ENCODE data around the gene PSMA5. TPM values are rescaled to one million over a fixed set of nuclear protein-coding genes. Genes with fewer than 3 reads are reported as not detected.

PSMA5 gene
- total and polyA plus RNA-seq, 2 of the 4 experiments (the other 2 are of a cell fraction): 75.5 to 107 TPM

GRCh38 chr1:109361649-109362048 is 64.6 kb downstream of the PSMA5 start:
- dilution Hi-C loops (cut with HindIII; ENCODE audit: low sequenced_read_pairs, unreplicated experiment) (no loop called here), intact Hi-C loops (cut with micrococcal nuclease) (loop anchor here (5.0 kb wide), 1 partner anchor 34 kb away; no protein-coding TSS in a partner anchor), in situ Hi-C loops (cut with MboI; ENCODE audit: low sequenced_read_pairs) (no loop called here)
- Histone ChIP-seq H2BK120ac (ENCODE audit: low read depth, low read length) (no peak overlapping the region), H3K27ac (ENCODE audit: insufficient read depth, low read length) (no peak overlapping the region; the same call in 1 of the 2 replicates), H4K8ac (ENCODE audit: low read depth in 2 of 2, low read length in 2 of 2) (peak overlapping the region in 1 of 2 experiments; percentile 57; a peak in 1 of 4 replicates), H3K4me2 (ENCODE audit: low read depth, low read length) (peak overlapping the region; percentile 65; the same call in 1 of the 2 replicates), H3K4me3 (ENCODE audit: insufficient read depth, low read depth, low read length) (no peak overlapping the region), H3K27me3 (ENCODE audit: control insufficient read depth, insufficient read depth, low read length) (no peaks in the 10 kb centered on the region), H2BK5ac (ENCODE audit: low read depth, low read length, poor library complexity, severe bottlenecking) (peak overlapping the region; percentile 42), H4K20me1 (ENCODE audit: insufficient read depth, low read length) (no peaks in the 10 kb centered on the region), H2BK15ac (ENCODE audit: low read depth, low read length) (no peak overlapping the region), H3K14ac (replicated peaks; ENCODE audit: low read depth, low read length) (no peak overlapping the region; the same call in 1 of the 2 replicates), H2AFZ (replicated peaks; ENCODE audit: low read length, poor library complexity) (no peak overlapping the region), H3K23ac (ENCODE audit: low read depth, low read length) (peak overlapping the region; percentile 76; the same call in 1 of the 2 replicates), H3K56ac (ENCODE audit: extremely low read depth, insufficient read depth, low read length) (no peak overlapping the region), H4K5ac (ENCODE audit: low read depth, low read length) (peak overlapping the region; percentile 33; the same call in 1 of the 2 replicates), H3K18ac (ENCODE audit: low read depth, low read length) (peak overlapping the region; percentile 87; the same call in 1 of the 2 replicates), H4K91ac (ENCODE audit: insufficient read depth, low read depth, low read length) (no peak overlapping the region), H2AK5ac (ENCODE audit: low read depth, low read length) (no peak overlapping the region), H3K9me1 (ENCODE audit: insufficient read depth, low read length) (peaks cover 7% of the 10 kb centered on the region), H2AK9ac (replicated peaks; ENCODE audit: low read depth, low read length, poor library complexity) (no peak overlapping the region), H3K79me1 (ENCODE audit: low read depth in 1 of 2, low read length in 2 of 2) (peaks cover 10 to 39% of the 10 kb centered on the region in 2 experiments; a peak in 3 of 4 replicates), H3K9ac (ENCODE audit: low read depth, low read length) (no peak overlapping the region), H3K4me1 (ENCODE audit: control insufficient read depth, insufficient read depth, low read length) (peaks cover 6% of the 10 kb centered on the region; the same call in 1 of the 2 replicates), H2BK20ac (ENCODE audit: low read depth, low read length) (peak overlapping the region; percentile 27; the same call in 1 of the 2 replicates), H3K4ac (ENCODE audit: low read depth, low read length) (no peak overlapping the region), H3K9me3 (ENCODE audit: control insufficient read depth, insufficient read depth, low read length) (no peaks in the 10 kb centered on the region), H3K36me3 (ENCODE audit: control insufficient read depth, insufficient read depth, low read length) (peaks cover 7% of the 10 kb centered on the region)
- no peak for TF ChIP-seq MAFK (IDR thresholded peaks at IDR 0.05; ENCODE audit: low read depth, low read length)
- TF ChIP-seq RCOR1 (IDR thresholded peaks at IDR 0.05; ENCODE audit: insufficient replicate concordance, low read length): no peak
- no peak for TF ChIP-seq CHD1 (IDR thresholded peaks at IDR 0.05; ENCODE audit: low read depth, low read length)
- TF ChIP-seq RAD21 (IDR thresholded peaks at IDR 0.05; ENCODE audit: low read length): no peak
- TF ChIP-seq POLR2A (IDR thresholded peaks at IDR 0.05; ENCODE audit: low read depth, low read length): no peak
- no peak for TF ChIP-seq USF2 (IDR thresholded peaks at IDR 0.05; ENCODE audit: low read depth, low read length)
- no peak for TF ChIP-seq RFX5 (IDR thresholded peaks at IDR 0.05; ENCODE audit: low read depth, low read length)
- no peak for TF ChIP-seq SMC3 (IDR thresholded peaks at IDR 0.05; ENCODE audit: low read depth, low read length)
- no peak for TF ChIP-seq NFE2L2 (IDR thresholded peaks at IDR 0.05; ENCODE audit: low read depth, low read length)
- TF ChIP-seq MAZ (IDR thresholded peaks at IDR 0.05; ENCODE audit: borderline replicate concordance, low read depth, low read length): no peak
- TF ChIP-seq CTCF (conservative IDR thresholded peaks at IDR 0.05; ENCODE audit: low read depth, low read length): no peak
- TF ChIP-seq MXI1 (IDR thresholded peaks at IDR 0.05; ENCODE audit: borderline replicate concordance, low read depth, low read length): no peak
- no peak for TF ChIP-seq ELK1 (IDR thresholded peaks at IDR 0.05; ENCODE audit: borderline replicate concordance, low read depth, low read length)
- TF ChIP-seq CEBPB (IDR thresholded peaks at IDR 0.05; ENCODE audit: low read depth, low read length): no peak
- TF ChIP-seq FOS (IDR thresholded peaks at IDR 0.05; ENCODE audit: low read depth, low read length): no peak
- no peak for TF ChIP-seq BHLHE40 (IDR thresholded peaks at IDR 0.05; ENCODE audit: low read depth, low read length)
- no CpG with 5 or more reads among the region's 1 CpG for WGBS, 2 experiments (ENCODE audit: extremely low coverage in 2 of 2, insufficient read length in 1 of 2)
- ChIA-PET POLR2A (ENCODE audit: unreplicated experiment) (no interaction called here), CTCF (interaction anchor here (1.1 to 1.3 kb wide), 2 partner anchors 9 to 31 kb away, joined by 3 read pairs; no protein-coding TSS in a partner anchor)
- ATAC-seq (ENCODE audit: low read depth) (0 out of 2 replicates have a peak, but pooled peaks have one; percentile 38), DNase-seq (peak; percentile 40)
- no TSS peak for BruUV-seq (replicated peaks)
